ENCODE results near the gene PTPRJ. TPM values are rescaled to one million over a fixed set of nuclear protein-coding genes. Genes with fewer than 3 reads are reported as not detected.

PTPRJ gene
- total and polyA plus RNA-seq, 2 donors (not counting 3 experiments of a cell fraction or from before 2014, with no cell fraction given), result 3.1 to 7.7 TPM

GRCh38 chr11:48047616-48048015, 67.3 kb downstream of the PTPRJ start:
- Histone ChIP-seq H3K9me3 (replicated peaks; ENCODE audit: control insufficient read depth, insufficient read depth, low read length) (no peaks in the 10 kb centered on the region), H3K4me2 (ENCODE audit: insufficient read depth, low read length) (no peak overlapping the region), H2AFZ (ENCODE audit: low read depth, low read length) (no peak overlapping the region), H3K27ac (ENCODE audit: insufficient read depth, low read depth, low read length) (no peak overlapping the region), H3K4me3 (replicated peaks in 1 of 3; ENCODE audit: insufficient read depth in 1 of 3, low read depth in 1 of 3, low read length in 3 of 3) (no peak overlapping the region), H3K79me2 (ENCODE audit: control insufficient read depth, insufficient read depth, low read length) (no peaks in the 10 kb centered on the region), H4K20me1 (replicated peaks; ENCODE audit: control insufficient read depth, extremely low read depth, insufficient read depth, low read length) (no peaks in the 10 kb centered on the region), H3K27me3 (ENCODE audit: control insufficient read depth in 2 of 2, insufficient read depth in 2 of 2, low read length in 2 of 2) (no peaks in the 10 kb centered on the region), H3K4me1 (ENCODE audit: control insufficient read depth, extremely low read depth, insufficient read depth, low read length) (no peaks in the 10 kb centered on the region), H3K9ac (replicated peaks; ENCODE audit: extremely low read depth, insufficient read depth, low read length) (no peak overlapping the region), H3K36me3 (ENCODE audit: control insufficient read depth in 2 of 2, extremely low read depth in 1 of 2, insufficient read depth in 2 of 2, low read length in 2 of 2) (no peaks in the 10 kb centered on the region), H3K9me1 (replicated peaks; ENCODE audit: control insufficient read depth, extremely low read depth, insufficient read depth, low read length) (no peaks in the 10 kb centered on the region)
- CTCF ChIA-PET, result interaction anchor here (1.2 kb wide), 1 partner anchor 61 kb away, joined by 6 read pairs; no protein-coding TSS in a partner anchor
- no TSS peak for BruUV-seq (replicated peaks)
- no peak for TF ChIP-seq GATA2 (IDR thresholded peaks at IDR 0.05; ENCODE audit: insufficient read depth, insufficient read length, low read depth, low read length)
- TF ChIP-seq, protein P1, sequence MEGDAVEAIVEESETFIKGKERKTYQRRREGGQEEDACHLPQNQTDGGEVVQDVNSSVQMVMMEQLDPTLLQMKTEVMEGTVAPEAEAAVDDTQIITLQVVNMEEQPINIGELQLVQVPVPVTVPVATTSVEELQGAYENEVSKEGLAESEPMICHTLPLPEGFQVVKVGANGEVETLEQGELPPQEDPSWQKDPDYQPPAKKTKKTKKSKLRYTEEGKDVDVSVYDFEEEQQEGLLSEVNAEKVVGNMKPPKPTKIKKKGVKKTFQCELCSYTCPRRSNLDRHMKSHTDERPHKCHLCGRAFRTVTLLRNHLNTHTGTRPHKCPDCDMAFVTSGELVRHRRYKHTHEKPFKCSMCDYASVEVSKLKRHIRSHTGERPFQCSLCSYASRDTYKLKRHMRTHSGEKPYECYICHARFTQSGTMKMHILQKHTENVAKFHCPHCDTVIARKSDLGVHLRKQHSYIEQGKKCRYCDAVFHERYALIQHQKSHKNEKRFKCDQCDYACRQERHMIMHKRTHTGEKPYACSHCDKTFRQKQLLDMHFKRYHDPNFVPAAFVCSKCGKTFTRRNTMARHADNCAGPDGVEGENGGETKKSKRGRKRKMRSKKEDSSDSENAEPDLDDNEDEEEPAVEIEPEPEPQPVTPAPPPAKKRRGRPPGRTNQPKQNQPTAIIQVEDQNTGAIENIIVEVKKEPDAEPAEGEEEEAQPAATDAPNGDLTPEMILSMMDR (IDR thresholded peaks at IDR 0.05; ENCODE audit: extremely low read depth in 1 of 2, insufficient read depth in 1 of 2, low read depth in 1 of 2, low read length in 2 of 2), result no peak
- no peak for TF ChIP-seq EZH2 (IDR thresholded peaks at IDR 0.05; ENCODE audit: borderline replicate concordance, low read depth, low read length, severe bottlenecking)
- TF ChIP-seq POLR2AphosphoS5 (IDR thresholded peaks at IDR 0.05; ENCODE audit: insufficient read depth, low read depth, low read length), result no peak
- TF ChIP-seq JUN (IDR thresholded peaks at IDR 0.05; ENCODE audit: borderline replicate concordance, insufficient read depth, insufficient read length, low read depth), result no peak
- TF ChIP-seq MYC (IDR thresholded peaks at IDR 0.05; ENCODE audit: low read depth, low read length), result no peak
- no peak for TF ChIP-seq FOS (IDR thresholded peaks at IDR 0.05; ENCODE audit: borderline replicate concordance, insufficient read depth, low read length)
- TF ChIP-seq POLR2A (IDR thresholded peaks at IDR 0.05; ENCODE audit: low read depth, low read length), result no peak
- TF ChIP-seq, protein P2, sequence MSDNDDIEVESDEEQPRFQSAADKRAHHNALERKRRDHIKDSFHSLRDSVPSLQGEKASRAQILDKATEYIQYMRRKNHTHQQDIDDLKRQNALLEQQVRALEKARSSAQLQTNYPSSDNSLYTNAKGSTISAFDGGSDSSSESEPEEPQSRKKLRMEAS (IDR thresholded peaks at IDR 0.05; ENCODE audit: insufficient read depth, insufficient read length), result no peak
- DNase-seq (ENCODE audit: low read depth, low spot score), result no peak
- no peak for FAIRE-seq
- POLR2A ChIA-PET, result no interaction called here
- dilution Hi-C loops (cut with MboI; ENCODE audit: extremely low pct_ligation_motif_present, low sequenced_read_pairs), result no loop called here
- intact Hi-C loops (cut with micrococcal nuclease), result no loop called here

All from endothelial cell of umbilical vein (primary cell).